Adipocyte (in vitro differentiated cells): Measurements from ENCODE around the gene RIC1.
"Not testable (repeated sequence)": the region's sequence is repeated elsewhere in the genome, so short reads cannot be mapped to it uniquely, and the experiment has no call there.

Source experiments
- DNase-seq: peaks from one replicate; pipeline ENCODE4 v3.0.0-alpha.2; 2015; ENCODE audit warnings: low read depth
- H3K27me3 ChIP-seq: replicated peaks from 2 replicates; pipeline ENCODE4 v1.7.0; 2013; ENCODE audit warnings: mild to moderate bottlenecking, low read length, moderate library complexity; ENCODE audit not compliant: control insufficient read depth, insufficient read depth
- H3K36me3 ChIP-seq: 2 replicates; pipeline ENCODE4 v1.7.0; 2013; ENCODE audit warnings: low read length, mild to moderate bottlenecking, moderate library complexity; ENCODE audit not compliant: control insufficient read depth, insufficient read depth, severe bottlenecking
- H3K4me1 ChIP-seq: 2 replicates; pipeline ENCODE4 v1.7.0; 2013; ENCODE audit warnings: mild to moderate bottlenecking, low read length, moderate library complexity; ENCODE audit not compliant: control insufficient read depth, insufficient read depth
- H3K4me3 ChIP-seq: 2 replicates; pipeline ENCODE4 v1.7.0; 2013; ENCODE audit warnings: mild to moderate bottlenecking, low read length, moderate library complexity
- H3K9ac ChIP-seq: 2 replicates; pipeline ENCODE4 v1.7.0; 2013; ENCODE audit warnings: mild to moderate bottlenecking, low read length, moderate library complexity
- H3K9me3 ChIP-seq: 2 replicates; pipeline ENCODE4 v1.7.0; 2013; ENCODE audit warnings: mild to moderate bottlenecking, low read length, moderate library complexity; ENCODE audit not compliant: control insufficient read depth

Gene RIC1

DNA sequence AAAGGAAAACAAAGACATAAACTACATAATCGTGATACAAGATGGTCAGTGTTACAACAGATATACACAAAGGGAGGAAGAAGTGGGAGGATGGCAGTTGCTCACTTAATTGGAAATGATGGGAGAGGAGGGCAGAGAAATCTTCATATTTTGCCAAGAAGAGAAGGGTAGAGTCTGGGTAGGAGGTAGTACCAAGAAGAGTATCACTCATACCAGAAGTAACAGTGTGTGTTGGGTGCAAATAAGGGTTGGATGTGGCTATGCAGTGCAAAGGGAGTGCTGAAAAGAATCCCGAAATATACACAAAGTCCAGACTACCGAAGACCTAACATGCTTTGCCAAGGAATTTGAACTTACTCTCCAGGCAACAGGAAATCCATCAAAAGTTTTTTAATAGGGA, 163.0 kb downstream of the RIC1 start:
- Histone ChIP-seq H3K36me3 (peaks cover under 1% of the 10 kb centered on the region), H3K9me3 (no peaks in the 10 kb centered on the region), H3K27me3 (no peaks in the 10 kb centered on the region), H3K4me3 (no peak overlapping the region), H3K9ac (no peak overlapping the region), H3K4me1 (no peaks in the 10 kb centered on the region)
- DNase-seq = no peak

- no peaks in the 10 kb centered on the region for H3K9me3 ChIP-seq
- no peak overlapping the region for H3K9ac ChIP-seq
- H3K4me1 ChIP-seq = no peaks in the 10 kb centered on the region
- H3K27me3 ChIP-seq = no peaks in the 10 kb centered on the region
- no peak overlapping the region for H3K4me3 ChIP-seq
- H3K36me3 ChIP-seq = no peaks in the 10 kb centered on the region
- DNase-seq = no peak
Measured at GRCh38 chr9:5793812-5794211, 164.9 kb downstream of the RIC1 start.

- peaks cover 12% of the 10 kb centered on the region for H3K4me1 ChIP-seq
- no peaks in the 10 kb centered on the region for H3K27me3 ChIP-seq
- no peaks in the 10 kb centered on the region for H3K9me3 ChIP-seq
- H3K4me3 ChIP-seq = no peak overlapping the region
- no peak overlapping the region for H3K9ac ChIP-seq
- DNase-seq = no peak
- no peaks in the 10 kb centered on the region for H3K36me3 ChIP-seq
Measured at GRCh38 chr9:5796298-5796697, 167.4 kb downstream of the RIC1 start.

DNA sequence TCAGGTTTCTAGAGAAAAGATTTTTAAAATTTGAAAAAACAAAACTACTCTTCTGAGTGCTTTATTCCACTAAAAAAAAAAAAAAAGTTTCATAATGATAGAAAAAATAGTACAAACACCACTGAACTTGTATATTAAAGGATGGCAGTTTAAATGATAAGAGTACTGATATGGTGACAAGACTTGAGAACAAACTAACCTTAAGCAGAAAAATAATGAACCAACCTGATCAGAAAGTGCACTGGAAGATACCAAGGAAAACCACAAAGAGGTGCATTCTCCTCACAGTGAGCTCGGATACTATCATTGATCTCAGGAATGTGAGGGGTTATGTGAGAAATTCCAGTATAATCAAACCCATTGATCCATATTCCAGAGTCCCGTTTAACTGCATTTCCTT, 169.7 kb downstream of the RIC1 start:
- no peak for DNase-seq
- Histone ChIP-seq H3K4me1 (peaks cover 12% of the 10 kb centered on the region), H3K4me3 (no peak overlapping the region), H3K36me3 (no peaks in the 10 kb centered on the region), H3K9me3 (no peaks in the 10 kb centered on the region), H3K9ac (no peak overlapping the region), H3K27me3 (no peaks in the 10 kb centered on the region)

GRCh38 chr9:5799314-5799713, 170.4 kb downstream of the RIC1 start:
- Histone ChIP-seq H3K4me3 (peak overlapping the region; percentile 66), H3K9ac (peak overlapping the region; percentile 48), H3K9me3 (no peaks in the 10 kb centered on the region), H3K36me3 (no peaks in the 10 kb centered on the region), H3K27me3 (no peaks in the 10 kb centered on the region), H3K4me1 (peaks cover 12% of the 10 kb centered on the region)
- DNase-seq = peak; percentile 80

- not testable (repeated sequence) for H3K27me3 ChIP-seq, H3K9ac ChIP-seq, H3K4me3 ChIP-seq, H3K36me3 ChIP-seq, DNase-seq, H3K9me3 ChIP-seq
- peaks cover 12% of the 10 kb centered on the region for H3K4me1 ChIP-seq
Measured at GRCh38 chr9:5800378-5800777, 171.5 kb downstream of the RIC1 start.

DNA sequence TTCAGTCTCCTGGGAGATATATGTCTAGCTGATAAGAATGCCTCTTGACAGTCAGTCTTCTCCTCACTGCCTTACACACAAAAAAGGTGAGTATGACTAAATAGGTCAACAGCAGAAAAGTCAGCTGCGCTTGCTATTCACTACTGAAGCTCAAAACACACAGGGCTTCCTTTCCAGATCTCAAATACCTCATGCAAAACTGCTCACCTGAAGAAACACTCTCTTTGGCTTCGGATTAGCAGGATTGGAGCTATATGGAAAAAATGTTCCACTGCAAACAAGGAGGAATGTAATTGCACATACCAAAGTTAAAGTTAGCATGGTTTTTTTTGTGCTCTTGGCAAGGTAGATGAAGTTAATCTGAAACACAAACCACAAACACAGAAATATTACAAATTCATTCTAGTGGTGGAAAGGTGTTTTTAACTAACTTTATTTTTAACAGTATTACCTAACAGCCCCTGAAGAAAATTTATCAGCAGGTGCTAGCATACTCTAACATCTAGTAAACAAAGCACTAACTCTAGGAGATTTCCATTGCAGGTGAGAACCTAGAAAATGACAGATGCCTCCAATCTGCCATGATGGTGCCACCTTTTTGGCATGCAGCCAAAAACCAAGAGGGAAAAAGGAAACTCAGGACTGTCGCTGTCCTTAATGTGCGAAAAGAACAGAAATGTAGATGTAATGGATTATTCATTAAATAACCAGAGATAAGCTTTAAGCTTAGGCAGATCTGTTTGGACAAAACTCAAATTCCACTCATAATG, 172.2 kb downstream of the RIC1 start:
- no peaks in the 10 kb centered on the region for H3K36me3 ChIP-seq
- DNase-seq = peak; percentile 17
- no peaks in the 10 kb centered on the region for H3K27me3 ChIP-seq
- no peak overlapping the region for H3K4me3 ChIP-seq
- H3K9me3 ChIP-seq = no peaks in the 10 kb centered on the region
- no peak overlapping the region for H3K9ac ChIP-seq
- peaks cover 12% of the 10 kb centered on the region for H3K4me1 ChIP-seq

DNA sequence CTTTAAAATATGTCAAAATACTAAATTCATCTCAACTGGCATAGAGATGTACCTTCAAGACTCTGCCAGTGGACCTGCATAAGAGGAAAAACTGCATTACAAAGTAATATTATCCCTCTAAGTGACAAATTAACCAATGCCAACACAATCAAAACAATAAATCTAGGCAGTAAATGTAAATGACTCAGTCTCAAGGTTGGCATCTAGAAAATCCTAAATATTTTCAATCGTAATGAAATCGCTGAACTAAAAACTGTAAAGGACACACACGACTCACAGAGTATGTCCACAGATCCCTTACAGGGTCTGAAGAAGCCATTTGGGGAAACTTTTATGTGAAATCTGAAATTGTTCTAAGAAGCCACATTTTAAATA, 172.8 kb downstream of the RIC1 start:
- peaks cover 12% of the 10 kb centered on the region for H3K4me1 ChIP-seq
- no peak overlapping the region for H3K4me3 ChIP-seq
- no peak overlapping the region for H3K9ac ChIP-seq
- no peaks in the 10 kb centered on the region for H3K36me3 ChIP-seq
- H3K9me3 ChIP-seq = no peaks in the 10 kb centered on the region
- no peaks in the 10 kb centered on the region for H3K27me3 ChIP-seq
- no peak for DNase-seq

DNA sequence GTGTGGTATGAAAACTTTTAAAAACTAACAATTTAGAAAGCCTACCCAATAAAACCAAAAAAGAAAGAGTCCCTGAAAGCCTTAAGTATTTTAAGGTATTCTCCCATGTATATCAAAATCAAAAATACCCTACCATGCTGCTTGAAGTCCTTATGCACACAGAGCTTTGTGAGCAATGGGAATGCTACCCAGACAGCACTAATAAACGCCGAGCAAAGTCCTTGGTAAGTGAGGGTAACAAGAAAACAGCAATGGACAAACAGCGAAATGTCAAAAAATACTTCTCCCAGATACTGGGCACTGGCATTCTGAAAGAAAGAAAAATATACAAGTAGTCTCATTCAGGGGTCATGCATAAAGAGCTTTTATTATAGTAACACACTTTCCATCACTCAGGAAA, 176.6 kb downstream of the RIC1 start:
- Histone ChIP-seq H3K36me3 (no peaks in the 10 kb centered on the region), H3K4me3 (no peak overlapping the region), H3K9me3 (no peaks in the 10 kb centered on the region), H3K9ac (no peak overlapping the region), H3K27me3 (no peaks in the 10 kb centered on the region), H3K4me1 (peaks cover 7% of the 10 kb centered on the region)
- no peak for DNase-seq

DNA sequence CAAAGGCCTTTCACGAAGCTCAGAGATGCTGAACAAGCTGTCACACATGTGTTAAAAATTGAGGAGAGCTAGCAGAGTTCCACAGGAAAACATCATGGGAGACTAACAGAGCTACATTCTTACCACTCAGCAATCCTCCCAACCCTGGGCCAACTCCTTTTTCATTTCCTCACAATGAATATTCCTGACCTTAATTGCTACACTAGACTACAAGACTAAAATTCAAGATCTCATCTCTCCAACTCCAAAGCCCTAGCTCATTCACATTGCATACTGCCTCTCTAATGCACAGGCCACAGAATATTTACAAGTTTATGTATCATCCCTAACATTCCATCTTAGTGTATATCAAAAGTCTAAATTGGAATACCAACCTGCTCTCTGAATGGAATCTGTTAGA, 182.8 kb downstream of the RIC1 start:
- H3K36me3 ChIP-seq = peaks cover 5% of the 10 kb centered on the region
- no peak overlapping the region for H3K9ac ChIP-seq
- H3K9me3 ChIP-seq = no peaks in the 10 kb centered on the region
- H3K4me3 ChIP-seq = no peak overlapping the region
- no peaks in the 10 kb centered on the region for H3K4me1 ChIP-seq
- no peaks in the 10 kb centered on the region for H3K27me3 ChIP-seq
- no peak for DNase-seq

- no peaks in the 10 kb centered on the region for H3K4me1 ChIP-seq
- H3K36me3 ChIP-seq = peaks cover 5% of the 10 kb centered on the region
- no peaks in the 10 kb centered on the region for H3K27me3 ChIP-seq
- no peaks in the 10 kb centered on the region for H3K9me3 ChIP-seq
- H3K4me3 ChIP-seq = no peak overlapping the region
- DNase-seq = no peak
- no peak overlapping the region for H3K9ac ChIP-seq
Measured at GRCh38 chr9:5813824-5814223, 184.9 kb downstream of the RIC1 start.

GRCh38 chr9:5815461-5815860, 186.6 kb downstream of the RIC1 start:
- Histone ChIP-seq H3K9ac (no peak overlapping the region), H3K36me3 (peaks cover 5% of the 10 kb centered on the region)
- DNase-seq = no peak

More at GRCh38 chr9:5815461-5815860, 186.6 kb downstream of the RIC1 start:
- Histone ChIP-seq H3K4me1 (peaks cover 1% of the 10 kb centered on the region), H3K4me3 (no peak overlapping the region), H3K9me3 (no peaks in the 10 kb centered on the region), H3K27me3 (no peaks in the 10 kb centered on the region)
